Measurements from ENCODE around the gene CBX2.

CBX2 gene

GRCh38 chr17:79777120-79777893 lies 641 bp upstream of the CBX2 start:
- ChIA-PET POLR2A (interaction anchor here (0.6 kb wide), 1 partner anchor 51 kb away, joined by 7 read pairs; no protein-coding TSS in a partner anchor), CTCF (interaction anchor here (0.7 to 1.3 kb wide), 5 partner anchors 32 to 324 kb away, joined by 3 to 6 read pairs (median 3); partner anchors contain the start of genes CBX4 and GAA)
- TF ChIP-seq CTCF (IDR thresholded peaks at IDR 0.05; ENCODE audit: control extremely low read depth, extremely low read depth, low read depth, missing control alignments): no peak
- peak; percentile 57 for DNase-seq (ENCODE audit: extremely low spot score)

GRCh38 chr17:79778504-79779083 lies 646 bp downstream of the CBX2 start:
- DNase-seq (ENCODE audit: extremely low spot score): peak; percentile 41

GRCh38 chr17:79779084-79779529 lies 1.2 kb downstream of the CBX2 start:
- POLR2A ChIA-PET: no interaction called here
- TF ChIP-seq CTCF (IDR thresholded peaks at IDR 0.05; ENCODE audit: control extremely low read depth, extremely low read depth, low read depth, missing control alignments): no peak
- DNase-seq (ENCODE audit: extremely low spot score): no peak
- CTCF ChIA-PET: interaction anchor here (0.7 to 1.2 kb wide), 3 partner anchors 10 to 32 kb away, joined by 3 to 4 read pairs (median 3); partner anchors contain the start of gene CBX8

More at GRCh38 chr17:79778504-79779083, 646 bp downstream of the CBX2 start:
- ChIA-PET CTCF (interaction anchor here (0.7 to 1.3 kb wide), 5 partner anchors 11 to 323 kb away, joined by 3 to 4 read pairs (median 3); partner anchors contain the start of genes CBX4, CBX8 and GAA), POLR2A (no interaction called here)
- TF ChIP-seq CTCF (IDR thresholded peaks at IDR 0.05; ENCODE audit: control extremely low read depth, extremely low read depth, low read depth, missing control alignments): no peak

- POLR2A ChIA-PET: no interaction called here
- TF ChIP-seq CTCF (IDR thresholded peaks at IDR 0.05; ENCODE audit: control extremely low read depth, extremely low read depth, low read depth, missing control alignments): no peak
- DNase-seq (ENCODE audit: extremely low spot score): no peak
- CTCF ChIA-PET: interaction anchor here (0.7 kb wide), 1 partner anchor 9 kb away, joined by 3 read pairs; no protein-coding TSS in a partner anchor
Observed at GRCh38 chr17:79779661-79780365, 1.9 kb downstream of the CBX2 start.

GRCh38 chr17:79781012-79781650 lies 3.2 kb downstream of the CBX2 start:
- CTCF ChIA-PET: interaction anchor here (0.9 kb wide), 1 partner anchor 8 kb away, joined by 3 read pairs; no protein-coding TSS in a partner anchor
- POLR2A ChIA-PET: no interaction called here
- TF ChIP-seq CTCF (IDR thresholded peaks at IDR 0.05; ENCODE audit: control extremely low read depth, extremely low read depth, low read depth, missing control alignments): no peak
- no peak for DNase-seq (ENCODE audit: extremely low spot score)

Data from GM10248 (cell line).